ENCODE data around the gene UGT2B7. TPM values are rescaled to one million over a fixed set of nuclear protein-coding genes. Genes with fewer than 3 reads are reported as not detected.

The UGT2B7 gene
- total RNA-seq, 1 experiment from 2014 or later: not detected

GRCh38 chr4:69092980-69093568, 3.2 kb upstream of the UGT2B7 start:
- intact Hi-C loops (cut with micrococcal nuclease): loop anchor here (10.0 kb wide), 2 partner anchors 138 to 748 kb away; partner anchors contain the start of gene UGT2A3
- Histone ChIP-seq H3K27ac (ENCODE audit: low read length) (no peak overlapping the region), H3K9ac (ENCODE audit: low read length) (no peak overlapping the region), H3K4me2 (ENCODE audit: low read length) (no peak overlapping the region), H3K4me3 (ENCODE audit: low read length) (no peak overlapping the region), H3K79me2 (ENCODE audit: low read length) (no peaks in the 10 kb centered on the region), H4K20me1 (ENCODE audit: low read length) (no peaks in the 10 kb centered on the region), H3F3A (ENCODE audit: low read length, unreplicated experiment) (peaks cover 9% of the 10 kb centered on the region), H3K9me2 (replicated peaks; ENCODE audit: low read length) (0 out of 2 replicates have a peak, but pooled peaks cover 4% of the 10 kb centered on the region), H3K27me3 (ENCODE audit: low read length) (no peaks in the 10 kb centered on the region), H3K4me1 (ENCODE audit: insufficient read depth, low read length) (peaks cover 44% of the 10 kb centered on the region), H2AFZ (ENCODE audit: low read length) (no peak overlapping the region), H3K9me3 (ENCODE audit: low read length) (no peaks in the 10 kb centered on the region), H3K36me3 (ENCODE audit: low read depth, low read length) (no peaks in the 10 kb centered on the region)
- no TSS peak for BruUV-seq (replicated peaks)
- TF ChIP-seq EZH2phosphoT487 (IDR thresholded peaks at IDR 0.05; ENCODE audit: borderline replicate concordance, low read length) (no peak), EZH2 (IDR thresholded peaks at IDR 0.05; ENCODE audit: low read length, unreplicated experiment) (no peak), CTCF (conservative IDR thresholded peaks at IDR 0.05; ENCODE audit: low read depth, low read length) (no peak)
- ATAC-seq (no peak), DNase-seq (no peak)
- CTCF ChIA-PET: no interaction called here
- POLR2A ChIA-PET (ENCODE audit: unreplicated experiment): no interaction called here

- ATAC-seq (no peak), DNase-seq (no peak)
- Histone ChIP-seq H2AFZ (ENCODE audit: low read length) (no peak overlapping the region), H3K4me1 (ENCODE audit: insufficient read depth, low read length) (peaks cover 49% of the 10 kb centered on the region), H3K79me2 (ENCODE audit: low read length) (no peaks in the 10 kb centered on the region), H3K27ac (ENCODE audit: low read length) (no peak overlapping the region), H3K4me3 (ENCODE audit: low read length) (no peak overlapping the region), H3K36me3 (ENCODE audit: low read depth, low read length) (no peaks in the 10 kb centered on the region), H3K9me3 (ENCODE audit: low read length) (no peaks in the 10 kb centered on the region), H3K9me2 (replicated peaks; ENCODE audit: low read length) (0 out of 2 replicates have a peak, but pooled peaks cover 4% of the 10 kb centered on the region), H3K27me3 (ENCODE audit: low read length) (no peaks in the 10 kb centered on the region), H3K9ac (ENCODE audit: low read length) (no peak overlapping the region), H4K20me1 (ENCODE audit: low read length) (no peaks in the 10 kb centered on the region), H3F3A (ENCODE audit: low read length, unreplicated experiment) (peaks cover 11% of the 10 kb centered on the region), H3K4me2 (ENCODE audit: low read length) (no peak overlapping the region)
- ChIA-PET CTCF (no interaction called here), POLR2A (ENCODE audit: unreplicated experiment) (no interaction called here)
- TF ChIP-seq CTCF (conservative IDR thresholded peaks at IDR 0.05; ENCODE audit: low read depth, low read length) (no peak), EZH2 (IDR thresholded peaks at IDR 0.05; ENCODE audit: low read length, unreplicated experiment) (no peak), EZH2phosphoT487 (IDR thresholded peaks at IDR 0.05; ENCODE audit: borderline replicate concordance, low read length) (no peak)
- BruUV-seq (replicated peaks): no TSS peak
- intact Hi-C loops (cut with micrococcal nuclease): loop anchor here (2.0 to 10.0 kb wide), 3 partner anchors 39 to 749 kb away; partner anchors contain the start of gene UGT2A3
Measured at GRCh38 chr4:69093681-69094080, 2.6 kb upstream of the UGT2B7 start.

GRCh38 chr4:69095301-69095731, 958 bp upstream of the UGT2B7 start:
- H3K9me2 ChIP-seq (replicated peaks; ENCODE audit: low read length): no peaks in the 10 kb centered on the region
- peaks cover 59% of the 10 kb centered on the region for H3K4me1 ChIP-seq (ENCODE audit: insufficient read depth, low read length)
- peak overlapping the region; percentile 42 for H3K9ac ChIP-seq (ENCODE audit: low read length)
- intact Hi-C loops (cut with micrococcal nuclease): loop anchor here (1.0 to 10.0 kb wide), 10 partner anchors 41 to 751 kb away; partner anchors contain the start of gene UGT2A3
- no peaks in the 10 kb centered on the region for H3K9me3 ChIP-seq (ENCODE audit: low read length)
- TF ChIP-seq EZH2phosphoT487 (IDR thresholded peaks at IDR 0.05; ENCODE audit: borderline replicate concordance, low read length): no peak
- TF ChIP-seq CTCF (conservative IDR thresholded peaks at IDR 0.05; ENCODE audit: low read depth, low read length): no peak
- no peak for TF ChIP-seq EZH2 (IDR thresholded peaks at IDR 0.05; ENCODE audit: low read length, unreplicated experiment)
- ChIA-PET POLR2A (ENCODE audit: unreplicated experiment) (no interaction called here), CTCF (no interaction called here)
- peak; percentile 86 for ATAC-seq
- peaks cover 17% of the 10 kb centered on the region for H3F3A ChIP-seq (ENCODE audit: low read length, unreplicated experiment)
- BruUV-seq (replicated peaks): no TSS peak
- peak overlapping the region; percentile 89 for H3K27ac ChIP-seq (ENCODE audit: low read length)
- DNase-seq: peak; percentile 96
- peak overlapping the region; percentile 51 for H3K4me2 ChIP-seq (ENCODE audit: low read length)
- H3K36me3 ChIP-seq (ENCODE audit: low read depth, low read length): no peaks in the 10 kb centered on the region
- no peaks in the 10 kb centered on the region for H3K27me3 ChIP-seq (ENCODE audit: low read length)
- 0 out of 2 replicates have a peak overlapping the region, but pooled peaks have one; percentile 9 for H3K4me3 ChIP-seq (ENCODE audit: low read length)
- H4K20me1 ChIP-seq (ENCODE audit: low read length): no peaks in the 10 kb centered on the region
- H2AFZ ChIP-seq (ENCODE audit: low read length): no peak overlapping the region
- H3K79me2 ChIP-seq (ENCODE audit: low read length): no peaks in the 10 kb centered on the region

All from PC-3 (cell line).